A673 (cell line): ENCODE results near the gene SH3D19.
"Not testable (repeated sequence)": the region's sequence is repeated elsewhere in the genome, so short reads cannot be mapped to it uniquely, and the experiment has no call there.

Experiments
- CTCF ChIP-seq: fragments of 300-800, 200-600 bp; sonication (generic); conservative IDR thresholded peaks from 2 replicates; pipeline ENCODE4 v1.5.1; 2017; ENCODE audit warnings: low read depth, mild to moderate bottlenecking, antibody characterized with exemption, low read length, moderate library complexity, mixed read lengths
- EZH2 ChIP-seq: fragments of 200-600 bp; sonication (generic); IDR thresholded peaks from 2 replicates; pipeline ENCODE4 v1.6.1; 2017; ENCODE audit warnings: borderline replicate concordance, low read depth, mild to moderate bottlenecking, mixed read lengths, antibody characterized with exemption, low read length; ENCODE audit not compliant: poor library complexity, severe bottlenecking

- TF ChIP-seq CTCF, EZH2: not testable (repeated sequence)
Measured at GRCh38 chr4:151136048-151136447, 189.4 kb downstream of the SH3D19 start.
